Measurements from ENCODE around the gene ST6GAL2. TPM values are rescaled to one million over a fixed set of nuclear protein-coding genes. Genes with fewer than 3 reads are reported as not detected.

Gene ST6GAL2
- total RNA-seq, 1 donor from 2014 or later, result 19.4 TPM

DNA sequence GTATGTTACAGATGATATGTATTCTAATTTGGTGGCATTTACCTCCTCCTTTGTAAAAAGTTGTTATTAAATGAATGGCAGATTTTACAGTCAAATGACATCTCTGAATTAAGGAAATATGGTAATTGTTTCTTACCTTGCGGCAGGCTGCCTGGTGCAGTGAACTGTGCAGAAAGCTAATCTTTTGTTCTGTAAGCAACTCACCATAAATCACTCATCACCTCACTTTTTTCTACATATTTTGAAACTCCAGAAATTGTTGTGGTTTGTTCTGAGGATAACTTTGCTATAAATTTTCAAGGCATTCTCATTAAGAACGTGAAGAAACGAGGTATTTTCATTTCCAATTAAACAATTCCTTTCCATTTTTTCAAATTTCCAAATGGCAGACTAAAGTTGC lies 52.7 kb downstream of the ST6GAL2 start:
- Mint-ChIP-seq H3K4me3 (no peak overlapping the region), H3K27me3 (ENCODE audit: low read depth) (peaks cover 6% of the 10 kb centered on the region), H3K9me3 (no peaks in the 10 kb centered on the region), H3K4me1 (peaks cover 19% of the 10 kb centered on the region), H3K27ac (no peak overlapping the region), H3K36me3 (no peaks in the 10 kb centered on the region)
- no peak for DNase-seq (ENCODE audit: low spot score in 2 of 2, unreplicated experiment in 2 of 2)
- TF ChIP-seq, protein P1, sequence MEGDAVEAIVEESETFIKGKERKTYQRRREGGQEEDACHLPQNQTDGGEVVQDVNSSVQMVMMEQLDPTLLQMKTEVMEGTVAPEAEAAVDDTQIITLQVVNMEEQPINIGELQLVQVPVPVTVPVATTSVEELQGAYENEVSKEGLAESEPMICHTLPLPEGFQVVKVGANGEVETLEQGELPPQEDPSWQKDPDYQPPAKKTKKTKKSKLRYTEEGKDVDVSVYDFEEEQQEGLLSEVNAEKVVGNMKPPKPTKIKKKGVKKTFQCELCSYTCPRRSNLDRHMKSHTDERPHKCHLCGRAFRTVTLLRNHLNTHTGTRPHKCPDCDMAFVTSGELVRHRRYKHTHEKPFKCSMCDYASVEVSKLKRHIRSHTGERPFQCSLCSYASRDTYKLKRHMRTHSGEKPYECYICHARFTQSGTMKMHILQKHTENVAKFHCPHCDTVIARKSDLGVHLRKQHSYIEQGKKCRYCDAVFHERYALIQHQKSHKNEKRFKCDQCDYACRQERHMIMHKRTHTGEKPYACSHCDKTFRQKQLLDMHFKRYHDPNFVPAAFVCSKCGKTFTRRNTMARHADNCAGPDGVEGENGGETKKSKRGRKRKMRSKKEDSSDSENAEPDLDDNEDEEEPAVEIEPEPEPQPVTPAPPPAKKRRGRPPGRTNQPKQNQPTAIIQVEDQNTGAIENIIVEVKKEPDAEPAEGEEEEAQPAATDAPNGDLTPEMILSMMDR (IDR thresholded peaks at IDR 0.05; ENCODE audit: unreplicated experiment), result no peak

DNA sequence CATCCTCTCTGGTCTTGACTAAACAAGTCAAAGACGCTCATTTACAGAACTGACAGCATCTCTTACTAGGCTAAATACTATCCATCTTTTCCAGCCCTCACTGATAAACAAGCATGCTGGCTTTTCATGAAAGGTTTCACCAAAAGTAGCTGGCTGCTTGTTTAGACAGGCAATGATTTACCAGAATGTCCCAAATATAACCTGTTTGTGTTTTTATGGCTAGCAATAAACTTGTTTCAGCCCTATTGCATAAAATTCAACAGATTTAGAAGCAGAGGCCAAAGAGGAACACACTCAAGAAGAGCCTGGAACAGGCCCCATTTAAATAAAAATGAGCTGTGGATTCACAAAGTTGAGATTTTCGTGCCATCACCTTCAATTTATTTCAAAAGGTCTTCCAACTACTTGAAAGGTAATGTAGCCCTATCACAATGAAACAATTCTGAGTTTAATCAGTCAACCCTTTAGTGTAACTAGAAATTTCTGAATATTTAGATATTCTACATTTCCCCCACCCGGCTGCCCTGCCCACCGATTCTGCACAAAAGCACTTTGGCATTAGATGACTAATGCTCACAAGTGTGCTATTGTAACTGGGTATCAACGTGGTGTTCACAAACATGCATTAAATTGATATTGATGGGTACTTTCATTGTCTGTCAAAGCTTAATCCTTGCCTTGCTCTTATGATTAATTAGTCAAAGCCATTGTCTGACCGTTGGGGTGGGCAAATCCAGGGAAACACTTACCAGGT lies 54.0 kb downstream of the ST6GAL2 start:
- Mint-ChIP-seq H3K4me1 (peaks cover 21% of the 10 kb centered on the region), H3K36me3 (no peaks in the 10 kb centered on the region), H3K27me3 (ENCODE audit: low read depth) (peaks cover 6% of the 10 kb centered on the region), H3K9me3 (no peaks in the 10 kb centered on the region), H3K27ac (no peak overlapping the region), H3K4me3 (no peak overlapping the region)
- DNase-seq (ENCODE audit: low spot score in 2 of 2, unreplicated experiment in 2 of 2), result no peak
- TF ChIP-seq, protein P1 (IDR thresholded peaks at IDR 0.05; ENCODE audit: unreplicated experiment), result no peak

DNA sequence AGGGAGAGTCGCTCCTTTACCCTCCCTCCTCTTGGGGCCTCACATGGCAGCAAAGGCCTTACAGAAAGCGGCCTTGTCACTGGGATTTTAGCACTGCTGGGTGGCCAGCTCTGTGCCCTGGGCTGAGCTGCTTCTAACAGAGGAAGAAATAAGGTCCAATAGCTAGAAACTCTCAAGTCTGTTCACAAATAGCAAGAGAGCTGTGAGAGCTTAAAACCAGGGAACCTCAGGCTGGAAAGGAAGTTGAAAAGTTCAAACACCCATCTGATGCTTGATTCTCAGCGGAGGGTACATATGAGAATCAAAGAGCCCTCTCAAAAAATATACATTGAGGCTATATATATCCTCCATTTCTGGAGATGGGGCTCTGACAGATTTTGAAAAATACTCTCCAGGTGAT lies 54.7 kb downstream of the ST6GAL2 start:
- peaks cover 22% of the 10 kb centered on the region for H3K4me1 Mint-ChIP-seq
- TF ChIP-seq, protein P1 (IDR thresholded peaks at IDR 0.05; ENCODE audit: unreplicated experiment), result no peak
- H3K9me3 Mint-ChIP-seq, result no peaks in the 10 kb centered on the region
- no peak for DNase-seq (ENCODE audit: low spot score in 2 of 2, unreplicated experiment in 2 of 2)
- H3K36me3 Mint-ChIP-seq, result no peaks in the 10 kb centered on the region
- H3K4me3 Mint-ChIP-seq, result no peak overlapping the region
- H3K27me3 Mint-ChIP-seq (ENCODE audit: low read depth), result peaks cover 6% of the 10 kb centered on the region
- H3K27ac Mint-ChIP-seq, result peak overlapping the region; percentile 48

DNA sequence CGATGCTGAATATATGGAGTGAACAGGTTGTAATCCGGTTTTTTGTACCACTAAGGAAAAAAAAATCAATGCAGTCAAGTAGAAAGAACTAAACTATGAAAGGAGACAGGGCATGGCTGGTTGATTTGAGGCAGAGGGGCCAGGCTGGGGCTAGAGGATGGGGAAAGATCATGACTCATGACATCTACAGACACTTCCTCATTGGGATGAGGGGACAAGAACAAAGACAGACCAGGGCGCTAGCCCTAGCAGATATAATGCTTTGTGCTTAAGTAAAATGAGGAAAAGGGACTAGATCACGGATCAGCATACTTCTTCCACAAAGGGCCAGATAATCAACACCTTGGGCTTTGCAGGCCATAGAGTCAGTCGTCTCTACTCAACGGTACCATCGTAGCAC lies 55.8 kb downstream of the ST6GAL2 start:
- DNase-seq (ENCODE audit: low spot score in 2 of 2, unreplicated experiment in 2 of 2), result no peak
- Mint-ChIP-seq H3K9me3 (peaks cover 3% of the 10 kb centered on the region), H3K27me3 (ENCODE audit: low read depth) (peaks cover 4% of the 10 kb centered on the region), H3K4me3 (no peak overlapping the region), H3K27ac (no peak overlapping the region), H3K36me3 (peaks cover under 1% of the 10 kb centered on the region), H3K4me1 (peaks cover 22% of the 10 kb centered on the region)
- TF ChIP-seq, protein P1 (IDR thresholded peaks at IDR 0.05; ENCODE audit: unreplicated experiment), result no peak

DNA sequence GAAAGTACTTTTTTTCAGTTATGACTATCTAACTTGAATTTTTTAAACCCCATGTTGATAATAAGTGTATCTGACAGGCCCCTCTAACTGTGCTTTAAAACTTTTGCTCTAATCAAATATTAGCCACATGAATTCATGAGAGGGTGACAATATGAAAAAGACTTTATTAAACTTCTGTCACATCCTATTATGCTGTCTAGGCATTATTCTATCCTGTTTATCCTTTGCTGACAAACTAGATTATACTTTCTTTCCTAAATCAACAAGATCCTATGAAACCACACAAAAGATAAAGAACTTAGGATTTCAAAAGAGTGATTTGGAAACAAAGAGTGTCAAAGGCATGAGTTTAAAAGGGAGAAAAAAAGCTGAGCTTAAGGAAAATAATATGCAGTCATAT lies 57.8 kb downstream of the ST6GAL2 start:
- Mint-ChIP-seq H3K4me1 (peaks cover 14% of the 10 kb centered on the region), H3K27me3 (ENCODE audit: low read depth) (no peaks in the 10 kb centered on the region), H3K27ac (no peak overlapping the region), H3K9me3 (peaks cover 6% of the 10 kb centered on the region), H3K4me3 (no peak overlapping the region), H3K36me3 (peaks cover 2% of the 10 kb centered on the region)
- TF ChIP-seq, protein P1 (IDR thresholded peaks at IDR 0.05; ENCODE audit: unreplicated experiment), result no peak
- DNase-seq (ENCODE audit: low spot score in 2 of 2, unreplicated experiment in 2 of 2), result no peak

All from mesothelial cell of epicardium (in vitro differentiated cells).